GM12801 (cell line): Measurements from ENCODE around the gene IMMP2L.

ENCODE experiments used
- CTCF ChIP-seq: IDR thresholded peaks from one replicate; pipeline ENCODE4 v1.5.1; 2011; ENCODE audit warnings: control low read depth; ENCODE audit not compliant: insufficient read length; ENCODE audit errors: extremely low read depth

Gene IMMP2L

GRCh38 chr7:111357691-111358090, 204.6 kb downstream of the IMMP2L start:
- no peak for TF ChIP-seq CTCF

- no peak for TF ChIP-seq CTCF
Observed at GRCh38 chr7:111356941-111357340, 205.4 kb downstream of the IMMP2L start.

- TF ChIP-seq CTCF: no peak
Observed at GRCh38 chr7:111352319-111352718, 210.0 kb downstream of the IMMP2L start.

- no peak for TF ChIP-seq CTCF
Observed at GRCh38 chr7:111346219-111346618, 216.1 kb downstream of the IMMP2L start.

- TF ChIP-seq CTCF: no peak
Observed at GRCh38 chr7:111343017-111343416, 219.3 kb downstream of the IMMP2L start.

GRCh38 chr7:111339006-111339405, 223.3 kb downstream of the IMMP2L start:
- no peak for TF ChIP-seq CTCF

- no peak for TF ChIP-seq CTCF
Observed at GRCh38 chr7:111333010-111333409, 229.3 kb downstream of the IMMP2L start.

- no peak for TF ChIP-seq CTCF
Observed at GRCh38 chr7:111330235-111330523, 232.1 kb downstream of the IMMP2L start.
